ENCODE measurements around the gene GINS1. TPM values are rescaled to one million over a fixed set of nuclear protein-coding genes. Genes with fewer than 3 reads are reported as not detected.

GINS1 gene
- total RNA-seq: 1 to 10 TPM in 1 of 2 donors, under 1 TPM in 1; 0.73 to 1.6 TPM
- long read RNA-seq: 0 reads

- intact Hi-C loops (cut with DNase I): loop anchor here in 1 of 2 donors (10.0 kb wide), 1 partner anchor 233 kb away; no protein-coding TSS in a partner anchor
- ATAC-seq (peak; percentile 97), DNase-seq (peak; percentile 84)
Observed at GRCh38 chr20:25407311-25408169, at the start of gene GINS1. Gene GINS1, plus strand, starts transcription at chr20:25407673. Its CDS starts 148 bp downstream, at chr20:25407821.

GRCh38 chr20:25360631-25361286 lies 46.7 kb upstream of the GINS1 start:
- DNase-seq (no peak), ATAC-seq (peak in 1 of 2 donors; percentile 51)
- intact Hi-C loops (cut with DNase I): no loop called here

GRCh38 chr20:25361287-25361683 lies 46.2 kb upstream of the GINS1 start:
- no peak for DNase-seq
- intact Hi-C loops (cut with DNase I): no loop called here
- no peak for ATAC-seq

- DNase-seq (no peak), ATAC-seq (no peak)
- intact Hi-C loops (cut with DNase I): no loop called here
Observed at GRCh38 chr20:25364180-25364788, 43.2 kb upstream of the GINS1 start.

- ATAC-seq (no peak), DNase-seq (no peak)
- intact Hi-C loops (cut with DNase I): no loop called here
Observed at GRCh38 chr20:25364879-25365699, 42.4 kb upstream of the GINS1 start.

GRCh38 chr20:25368526-25368925 lies 38.9 kb upstream of the GINS1 start:
- no peak for ATAC-seq
- DNase-seq: no peak
- intact Hi-C loops (cut with DNase I): no loop called here

GRCh38 chr20:25368976-25369375 lies 38.5 kb upstream of the GINS1 start:
- intact Hi-C loops (cut with DNase I): no loop called here
- DNase-seq (no peak), ATAC-seq (no peak)

GRCh38 chr20:25369529-25369928 lies 37.9 kb upstream of the GINS1 start:
- DNase-seq: no peak
- ATAC-seq: no peak
- intact Hi-C loops (cut with DNase I): no loop called here

- intact Hi-C loops (cut with DNase I): no loop called here
- no peak for ATAC-seq
Observed at GRCh38 chr20:25369971-25370370, 37.5 kb upstream of the GINS1 start.

GRCh38 chr20:25372584-25373336 lies 34.7 kb upstream of the GINS1 start:
- ATAC-seq: no peak
- no peak for DNase-seq
- intact Hi-C loops (cut with DNase I): no loop called here

More at GRCh38 chr20:25369971-25370370, 37.5 kb upstream of the GINS1 start:
- DNase-seq: no peak

- DNase-seq (no peak), ATAC-seq (no peak)
- intact Hi-C loops (cut with DNase I): no loop called here
Observed at GRCh38 chr20:25374842-25375241, 32.6 kb upstream of the GINS1 start.

- ATAC-seq: no peak
- intact Hi-C loops (cut with DNase I): no loop called here
- DNase-seq: no peak
Observed at GRCh38 chr20:25376236-25376635, 31.2 kb upstream of the GINS1 start.

GRCh38 chr20:25376886-25377285 lies 30.6 kb upstream of the GINS1 start:
- DNase-seq (no peak), ATAC-seq (no peak)
- intact Hi-C loops (cut with DNase I): no loop called here

GRCh38 chr20:25378189-25378883 lies 29.1 kb upstream of the GINS1 start:
- ATAC-seq (no peak), DNase-seq (no peak)
- intact Hi-C loops (cut with DNase I): no loop called here

GRCh38 chr20:25378884-25379733 lies 28.4 kb upstream of the GINS1 start:
- no peak for ATAC-seq
- no peak for DNase-seq
- intact Hi-C loops (cut with DNase I): no loop called here

- intact Hi-C loops (cut with DNase I): no loop called here
- peak in 1 of 2 donors; percentile 55 for ATAC-seq
- DNase-seq: no peak
Observed at GRCh38 chr20:25380945-25381614, 26.4 kb upstream of the GINS1 start.

Data from left cardiac atrium (tissue), 4 donors.